Activated B cell treated with CpG ODN at 0.5 μM for 24 hours (primary cell): ENCODE results near the gene KLHDC10. TPM values are rescaled to one million over a fixed set of nuclear protein-coding genes. Genes with fewer than 3 reads are reported as not detected.

Source experiments
- ATAC-seq: fragments of 200-7000 bp; cut with Tn5 transposase; one replicate; pipeline ENCODE4 v1.10.0; 2021; ENCODE audit warnings: low read depth, mild to moderate bottlenecking, moderate library complexity
- CTCF ChIA-PET: fragments of 350-600 bp; sonication (Branson Sonifier 250); formaldehyde crosslinking; loops from one replicate; lab custom pipeline; 2021; ENCODE audit warnings: antibody characterized with exemption; lab: Charles Lee
- POLR2A ChIA-PET: fragments of 350-600 bp; sonication (Branson Sonifier 250); formaldehyde crosslinking; loops from one replicate; lab custom pipeline; 2021; ENCODE audit warnings: antibody characterized with exemption; lab: Charles Lee
- DNase-seq: peaks from one replicate; pipeline ENCODE4 v3.0.0; 2022
- H3K27ac Mint-ChIP-seq: one replicate; pipeline ENCODE4 v1.8.0; 2020; ENCODE audit warnings: mixed read lengths
- H3K27me3 Mint-ChIP-seq: one replicate; pipeline ENCODE4 v1.8.0; 2021; ENCODE audit warnings: mixed read lengths
- H3K36me3 Mint-ChIP-seq: one replicate; pipeline ENCODE4 v1.8.0; 2021; ENCODE audit warnings: low read depth, mixed read lengths
- H3K4me1 Mint-ChIP-seq: one replicate; pipeline ENCODE4 v1.8.0; 2021; ENCODE audit warnings: mixed read lengths
- H3K4me3 Mint-ChIP-seq: one replicate; pipeline ENCODE4 v1.8.0; 2020; ENCODE audit warnings: mild to moderate bottlenecking, mixed read lengths
- H3K9me3 Mint-ChIP-seq: one replicate; pipeline ENCODE4 v1.8.0; 2020; ENCODE audit warnings: mixed read lengths
- intact Hi-C: fragments of 100-400 bp; cut with micrococcal nuclease; formaldehyde crosslinking; loops from one replicate; pipeline ENCODE4 v1.15.1; 2024
- total RNA-seq: library from RNA; stranded (reverse); gene quantifications from 2 replicates; pipeline ENCODE4 v1.2.3, GENCODE V29; 2022
- TF ChIP-seq, protein P1 (sequence below): fragments of 200-600 bp; IDR thresholded peaks from one replicate; pipeline ENCODE4 v1.8.0; 2022; ENCODE audit warnings: antibody characterized with exemption, mild to moderate bottlenecking

The KLHDC10 gene
- total RNA-seq, 1 donor from 2014 or later = 21.0 TPM

DNA sequence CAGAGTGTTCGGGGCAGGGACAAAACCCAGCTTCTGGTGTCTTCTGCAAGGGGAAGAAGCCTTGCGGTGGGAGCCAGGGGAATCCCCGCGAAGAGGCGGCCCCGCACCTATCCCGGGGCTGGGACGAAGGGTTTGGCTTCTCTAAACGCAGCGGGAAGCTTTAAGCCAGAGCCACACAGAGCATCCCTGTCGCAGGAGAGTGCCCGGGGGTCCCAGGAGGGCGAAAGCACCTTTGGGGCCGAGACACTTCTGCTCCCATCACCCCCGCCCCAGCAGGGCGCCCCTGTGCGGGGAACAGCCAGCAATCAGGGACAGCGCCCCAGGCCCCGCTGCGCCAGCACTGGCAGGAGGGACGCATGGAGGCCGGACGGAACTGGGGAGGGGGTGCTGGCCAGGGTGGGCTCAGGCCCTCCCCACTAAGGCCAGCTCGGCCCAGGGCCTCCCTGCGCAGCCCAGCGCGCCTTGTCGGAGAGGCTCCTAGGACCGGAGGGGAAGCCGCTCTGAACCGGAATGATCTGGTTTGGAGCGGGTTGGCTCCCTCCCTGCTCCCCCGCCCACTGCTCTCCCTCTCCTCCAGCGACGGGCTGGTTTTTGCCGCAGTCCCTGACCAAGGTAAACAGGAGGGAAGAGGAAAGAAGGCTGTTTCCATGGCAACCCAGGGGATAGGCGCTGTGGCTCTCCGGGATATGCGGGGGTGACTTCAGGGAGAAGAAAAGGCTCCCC lies 71.0 kb downstream of the KLHDC10 start:
- H3K4me3 Mint-ChIP-seq = peak overlapping the region; percentile 87
- ATAC-seq = peak; percentile 83
- intact Hi-C loops = loop anchor here (1.0 to 5.0 kb wide), 4 partner anchors 9 to 301 kb away; partner anchors contain the start of genes CEP41, KLHDC10 and TMEM209
- TF ChIP-seq, protein P1, sequence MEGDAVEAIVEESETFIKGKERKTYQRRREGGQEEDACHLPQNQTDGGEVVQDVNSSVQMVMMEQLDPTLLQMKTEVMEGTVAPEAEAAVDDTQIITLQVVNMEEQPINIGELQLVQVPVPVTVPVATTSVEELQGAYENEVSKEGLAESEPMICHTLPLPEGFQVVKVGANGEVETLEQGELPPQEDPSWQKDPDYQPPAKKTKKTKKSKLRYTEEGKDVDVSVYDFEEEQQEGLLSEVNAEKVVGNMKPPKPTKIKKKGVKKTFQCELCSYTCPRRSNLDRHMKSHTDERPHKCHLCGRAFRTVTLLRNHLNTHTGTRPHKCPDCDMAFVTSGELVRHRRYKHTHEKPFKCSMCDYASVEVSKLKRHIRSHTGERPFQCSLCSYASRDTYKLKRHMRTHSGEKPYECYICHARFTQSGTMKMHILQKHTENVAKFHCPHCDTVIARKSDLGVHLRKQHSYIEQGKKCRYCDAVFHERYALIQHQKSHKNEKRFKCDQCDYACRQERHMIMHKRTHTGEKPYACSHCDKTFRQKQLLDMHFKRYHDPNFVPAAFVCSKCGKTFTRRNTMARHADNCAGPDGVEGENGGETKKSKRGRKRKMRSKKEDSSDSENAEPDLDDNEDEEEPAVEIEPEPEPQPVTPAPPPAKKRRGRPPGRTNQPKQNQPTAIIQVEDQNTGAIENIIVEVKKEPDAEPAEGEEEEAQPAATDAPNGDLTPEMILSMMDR = no peak
- peaks cover 44% of the 10 kb centered on the region for H3K4me1 Mint-ChIP-seq
- H3K9me3 Mint-ChIP-seq = no peaks in the 10 kb centered on the region
- peak overlapping the region; percentile 94 for H3K27ac Mint-ChIP-seq
- CTCF ChIA-PET = interaction anchor here (1.0 to 1.4 kb wide), 3 partner anchors 45 to 69 kb away, joined by 3 to 4 read pairs (median 4); no protein-coding TSS in a partner anchor
- DNase-seq = peak; percentile 51
- H3K27me3 Mint-ChIP-seq = no peaks in the 10 kb centered on the region
- peaks cover 16% of the 10 kb centered on the region for H3K36me3 Mint-ChIP-seq
- POLR2A ChIA-PET = interaction anchor here (0.8 to 4.6 kb wide), 14 partner anchors 8 to 966 kb away, joined by 3 to 43 read pairs (median 6); partner anchors contain the start of genes KLHDC10 and TMEM209

DNA sequence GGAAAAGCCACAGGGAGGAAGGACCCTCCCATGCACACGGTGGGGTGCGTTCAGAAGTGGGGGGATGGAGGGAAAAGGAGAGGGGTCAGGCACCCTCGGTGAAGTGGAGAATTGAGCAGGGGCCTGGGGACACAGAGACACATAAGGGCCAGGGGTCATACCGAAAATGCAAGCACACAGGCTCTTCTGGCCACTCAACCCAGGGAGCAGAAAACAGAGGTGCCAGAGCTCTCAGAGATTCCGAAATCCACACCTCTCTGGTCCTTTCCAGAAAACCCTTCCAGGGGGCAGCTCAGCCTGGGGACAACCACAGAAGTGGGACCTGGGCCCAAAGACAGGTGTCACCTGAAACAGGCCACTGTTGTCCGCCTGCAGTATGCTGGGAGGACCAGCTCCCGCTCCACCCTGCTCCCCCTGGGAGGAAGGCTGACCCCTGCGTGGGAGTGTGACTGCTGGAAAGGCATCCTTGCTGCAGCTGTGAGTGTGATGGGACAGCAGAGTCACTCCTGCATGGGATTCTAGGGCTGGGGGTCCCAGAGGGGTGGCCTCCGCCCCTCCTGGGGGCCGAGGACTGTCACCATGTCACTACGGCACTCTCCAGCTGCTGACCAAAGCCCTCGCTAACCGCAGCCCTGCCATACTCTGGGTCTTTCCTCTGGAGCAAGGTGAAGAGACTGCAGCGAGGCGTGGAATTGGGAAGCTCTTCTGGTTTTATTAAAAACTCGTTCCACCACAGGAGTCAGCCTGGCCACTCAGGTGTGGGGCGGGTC lies 71.7 kb downstream of the KLHDC10 start:
- DNase-seq (no peak), ATAC-seq (peak; percentile 3)
- POLR2A ChIA-PET = interaction anchor here (0.5 to 4.6 kb wide), 11 partner anchors 9 to 72 kb away, joined by 3 to 43 read pairs (median 7); partner anchors contain the start of genes KLHDC10 and TMEM209
- Mint-ChIP-seq H3K4me3 (peak overlapping the region; percentile 87), H3K4me1 (peaks cover 48% of the 10 kb centered on the region), H3K36me3 (peaks cover 12% of the 10 kb centered on the region), H3K27me3 (no peaks in the 10 kb centered on the region), H3K9me3 (no peaks in the 10 kb centered on the region), H3K27ac (peak overlapping the region; percentile 94)
- CTCF ChIA-PET = interaction anchor here (1.4 kb wide), 1 partner anchor 58 kb away, joined by 4 read pairs; no protein-coding TSS in a partner anchor
- intact Hi-C loops = loop anchor here (1.0 to 5.0 kb wide), 4 partner anchors 8 to 300 kb away; partner anchors contain the start of genes CEP41, KLHDC10 and TMEM209
- TF ChIP-seq, protein P1 = no peak

DNA sequence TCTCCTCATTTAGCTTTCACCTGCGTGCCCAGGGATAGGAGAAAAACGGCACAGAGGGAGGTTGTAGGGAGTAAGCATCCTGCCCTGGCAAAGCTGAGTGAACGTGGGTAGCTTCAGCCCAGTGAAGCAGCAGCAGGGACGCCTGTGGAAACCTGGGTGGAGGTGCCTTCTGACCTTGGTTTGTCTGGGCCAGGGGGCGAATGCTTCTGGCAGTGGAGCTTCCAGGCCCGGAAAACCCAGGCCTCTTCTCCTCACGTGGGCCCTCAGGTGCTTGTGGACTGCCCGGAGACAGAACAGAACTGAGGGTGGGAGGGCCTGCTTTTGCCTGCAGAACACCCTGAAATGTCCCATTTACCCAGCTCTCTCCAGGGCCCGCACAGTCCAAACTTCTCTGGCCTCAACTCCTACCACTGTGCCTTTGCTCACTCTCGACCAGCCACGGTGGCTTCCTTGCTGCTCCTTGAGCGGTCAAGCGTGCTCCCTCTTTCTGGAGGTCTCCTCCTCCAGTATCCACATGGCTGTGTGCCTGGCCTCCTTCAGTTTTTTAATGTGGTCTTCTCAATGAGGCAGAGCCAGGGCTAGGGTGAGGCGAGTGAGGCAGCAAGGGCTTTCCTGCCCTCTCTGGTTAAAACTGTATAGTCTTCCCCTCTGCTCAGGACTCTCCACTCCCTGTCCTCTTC lies 72.5 kb downstream of the KLHDC10 start:
- DNase-seq (no peak), ATAC-seq (no peak)
- no peaks in the 10 kb centered on the region for H3K9me3 Mint-ChIP-seq
- H3K4me3 Mint-ChIP-seq = peak overlapping the region; percentile 19
- CTCF ChIA-PET = interaction anchor here (1.4 kb wide), 1 partner anchor 59 kb away, joined by 4 read pairs; no protein-coding TSS in a partner anchor
- H3K4me1 Mint-ChIP-seq = peaks cover 51% of the 10 kb centered on the region
- TF ChIP-seq, protein P1 = no peak
- H3K36me3 Mint-ChIP-seq = peaks cover 9% of the 10 kb centered on the region
- no peaks in the 10 kb centered on the region for H3K27me3 Mint-ChIP-seq
- intact Hi-C loops = loop anchor here (5.0 kb wide), 1 partner anchor 300 kb away; the partner anchor contains the start of gene CEP41
- H3K27ac Mint-ChIP-seq = peak overlapping the region; percentile 77
- POLR2A ChIA-PET = interaction anchor here (0.5 to 4.6 kb wide), 5 partner anchors 8 to 73 kb away, joined by 4 to 43 read pairs (median 8); partner anchors contain the start of genes KLHDC10 and TMEM209

DNA sequence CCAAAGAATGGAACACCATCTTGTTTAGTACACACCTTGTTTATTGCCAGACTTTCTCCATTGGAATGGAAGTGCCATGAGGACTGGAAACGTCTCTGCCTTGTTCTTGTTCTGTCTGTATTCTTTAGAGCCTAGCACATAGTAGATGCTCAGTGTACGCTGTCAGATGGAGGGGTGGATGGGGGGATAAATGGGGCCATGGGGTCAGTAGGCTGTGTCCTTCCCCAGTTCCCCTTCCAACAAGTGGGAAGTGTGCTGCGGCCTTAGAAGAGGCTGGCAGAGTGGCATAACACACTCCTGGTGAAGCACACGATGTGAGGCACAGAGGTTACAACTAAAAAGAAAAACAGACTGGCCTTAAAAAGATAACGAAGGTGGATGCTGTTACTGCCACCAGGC lies 73.0 kb downstream of the KLHDC10 start:
- Mint-ChIP-seq H3K4me3 (no peak overlapping the region), H3K27ac (peak overlapping the region; percentile 77), H3K4me1 (peaks cover 56% of the 10 kb centered on the region), H3K36me3 (peaks cover 8% of the 10 kb centered on the region), H3K9me3 (no peaks in the 10 kb centered on the region), H3K27me3 (no peaks in the 10 kb centered on the region)
- ChIA-PET CTCF (no interaction called here), POLR2A (no interaction called here)
- intact Hi-C loops = loop anchor here (5.0 kb wide), 1 partner anchor 299 kb away; the partner anchor contains the start of gene CEP41
- no peak for DNase-seq
- no peak for ATAC-seq
- TF ChIP-seq, protein P1 = no peak
